ENCODE measurements around the gene SLC33A1. TPM values are rescaled to one million over a fixed set of nuclear protein-coding genes. Genes with fewer than 3 reads are reported as not detected.
"Not testable (repeated sequence)": the region's sequence is repeated elsewhere in the genome, so short reads cannot be mapped to it uniquely, and the experiment has no call there.

SLC33A1 gene
- total RNA-seq, 1 donor from 2014 or later: 11.8 TPM

GRCh38 chr3:155861476-155862183 is 7.4 kb upstream of the SLC33A1 start:
- ATAC-seq: no peak

- ATAC-seq: not testable (repeated sequence)
Observed at GRCh38 chr3:155860424-155860823, 6.2 kb upstream of the SLC33A1 start.

- ATAC-seq: no peak
Observed at GRCh38 chr3:155859859-155860258, 5.6 kb upstream of the SLC33A1 start.

- ATAC-seq: no peak
Observed at GRCh38 chr3:155853214-155854140, 750 bp downstream of the SLC33A1 start.

- no peak for ATAC-seq
Observed at GRCh38 chr3:155852341-155852740, 1.9 kb downstream of the SLC33A1 start.

- ATAC-seq: not testable (repeated sequence)
Observed at GRCh38 chr3:155849404-155849803, 4.8 kb downstream of the SLC33A1 start.

- ATAC-seq: no peak
Observed at GRCh38 chr3:155847993-155848392, 6.2 kb downstream of the SLC33A1 start.

- ATAC-seq: no peak
Observed at GRCh38 chr3:155846119-155846518, 8.1 kb downstream of the SLC33A1 start.

- no peak for ATAC-seq
Observed at GRCh38 chr3:155843569-155843968, 10.7 kb downstream of the SLC33A1 start.

GRCh38 chr3:155835341-155836071 is 18.7 kb downstream of the SLC33A1 start:
- no peak for ATAC-seq

- ATAC-seq: not testable (repeated sequence)
Observed at GRCh38 chr3:155828490-155829098, 25.6 kb downstream of the SLC33A1 start.

- no peak for ATAC-seq
Observed at GRCh38 chr3:155815030-155815545, 39.1 kb downstream of the SLC33A1 start.

- not testable (repeated sequence) for ATAC-seq
Observed at GRCh38 chr3:155813224-155813623, 41.0 kb downstream of the SLC33A1 start.

- ATAC-seq: no peak
Observed at GRCh38 chr3:155809181-155809580, 45.0 kb downstream of the SLC33A1 start.

GRCh38 chr3:155807823-155808222 is 46.4 kb downstream of the SLC33A1 start:
- no peak for ATAC-seq

GRCh38 chr3:155805802-155806618 is 48.2 kb downstream of the SLC33A1 start, which contains the start of gene C3orf33:
TSS of gene C3orf33 (minus strand) at chr3:155806278. CDS start at chr3:155806252, 26 bp downstream.
- ATAC-seq: peak; percentile 87

GRCh38 chr3:155805204-155805801 is 48.9 kb downstream of the SLC33A1 start:
- ATAC-seq: peak; percentile 59

GRCh38 chr3:155804323-155804722 is 49.9 kb downstream of the SLC33A1 start:
- no peak for ATAC-seq

- no peak for ATAC-seq
Observed at GRCh38 chr3:155792532-155792931, 61.7 kb downstream of the SLC33A1 start.

- no peak for ATAC-seq
Observed at GRCh38 chr3:155791190-155791589, 63.0 kb downstream of the SLC33A1 start.
